Hepatocyte (in vitro differentiated cells): Measurements from ENCODE around the gene SRP72.

Experiments used
- EZH2 ChIP-seq: fragments of 200-600 bp; sonication (generic); IDR thresholded peaks from 2 replicates; pipeline ENCODE4 v1.6.1; 2016; ENCODE audit warnings: antibody characterized with exemption, mild to moderate bottlenecking, borderline replicate concordance
- EZH2phosphoT487 ChIP-seq: fragments of 200-600 bp; sonication (generic); IDR thresholded peaks from one replicate; pipeline ENCODE4 v1.6.1; 2018; ENCODE audit warnings: antibody characterized with exemption, mild to moderate bottlenecking, low read depth, moderate library complexity; ENCODE audit not compliant: unreplicated experiment, severe bottlenecking
- TF ChIP-seq, protein P1 (sequence below): fragments of 200-600 bp; sonication (generic); IDR thresholded peaks from 2 replicates; pipeline ENCODE4 v1.5.1; 2016; ENCODE audit warnings: antibody characterized with exemption, mild to moderate bottlenecking; ENCODE audit not compliant: poor library complexity

DNA sequence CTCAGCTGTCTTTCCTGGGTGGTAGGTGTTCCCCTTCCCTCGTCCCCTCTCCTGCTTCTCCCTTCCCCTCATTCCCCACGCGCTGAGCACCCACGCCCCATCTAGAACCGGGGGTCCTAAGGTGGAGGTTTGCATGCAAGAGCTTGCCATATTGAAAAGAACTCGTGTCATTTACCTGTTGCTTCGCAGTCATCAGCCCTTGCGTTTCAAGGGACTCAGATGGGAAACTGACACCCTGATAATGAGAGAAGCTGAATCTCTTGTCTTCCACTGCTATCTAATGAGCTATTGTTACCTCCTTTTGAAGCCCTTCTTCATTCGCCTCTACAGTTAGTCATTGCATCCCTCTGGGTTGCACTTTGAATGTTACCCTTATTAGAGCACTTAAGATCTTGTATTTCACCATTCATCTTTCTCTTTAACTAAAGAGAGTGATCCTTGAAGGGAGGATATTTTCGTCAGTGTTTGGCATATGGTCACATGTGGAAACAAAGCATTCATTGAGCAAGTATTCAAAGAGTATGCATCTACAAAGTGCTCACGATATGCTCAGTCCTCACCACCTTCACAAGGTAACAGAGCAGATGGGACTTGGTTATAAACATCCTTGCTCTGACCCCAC, 63.8 kb downstream of the SRP72 start:
- TF ChIP-seq, protein P1, sequence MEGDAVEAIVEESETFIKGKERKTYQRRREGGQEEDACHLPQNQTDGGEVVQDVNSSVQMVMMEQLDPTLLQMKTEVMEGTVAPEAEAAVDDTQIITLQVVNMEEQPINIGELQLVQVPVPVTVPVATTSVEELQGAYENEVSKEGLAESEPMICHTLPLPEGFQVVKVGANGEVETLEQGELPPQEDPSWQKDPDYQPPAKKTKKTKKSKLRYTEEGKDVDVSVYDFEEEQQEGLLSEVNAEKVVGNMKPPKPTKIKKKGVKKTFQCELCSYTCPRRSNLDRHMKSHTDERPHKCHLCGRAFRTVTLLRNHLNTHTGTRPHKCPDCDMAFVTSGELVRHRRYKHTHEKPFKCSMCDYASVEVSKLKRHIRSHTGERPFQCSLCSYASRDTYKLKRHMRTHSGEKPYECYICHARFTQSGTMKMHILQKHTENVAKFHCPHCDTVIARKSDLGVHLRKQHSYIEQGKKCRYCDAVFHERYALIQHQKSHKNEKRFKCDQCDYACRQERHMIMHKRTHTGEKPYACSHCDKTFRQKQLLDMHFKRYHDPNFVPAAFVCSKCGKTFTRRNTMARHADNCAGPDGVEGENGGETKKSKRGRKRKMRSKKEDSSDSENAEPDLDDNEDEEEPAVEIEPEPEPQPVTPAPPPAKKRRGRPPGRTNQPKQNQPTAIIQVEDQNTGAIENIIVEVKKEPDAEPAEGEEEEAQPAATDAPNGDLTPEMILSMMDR = no peak
- TF ChIP-seq EZH2phosphoT487 (no peak), EZH2 (no peak)
